Measurements from ENCODE around the gene SCAP. TPM values are rescaled to one million over a fixed set of nuclear protein-coding genes. Genes with fewer than 3 reads are reported as not detected.

The SCAP gene
- total RNA-seq, 1 experiment from 2014 or later = 60.6 TPM

Other genes starting within 250 kb of the SCAP start
- 9.1 and 12.2 TPM in 2 replicates for gene KIF9, start 193.1 kb downstream of the SCAP start, total RNA-seq (2014; rRNA removed; shearing (Covaris generic))
- 12.1 and 14.9 TPM in 2 replicates for gene KLHL18, start 193.0 kb downstream of the SCAP start, total RNA-seq (2014; rRNA removed; shearing (Covaris generic))
- 12.1 and 15.1 TPM in 2 replicates for gene PTPN23, start 94.9 kb downstream of the SCAP start, total RNA-seq (2014; rRNA removed; shearing (Covaris generic))
- gene ELP6, start 37.8 kb upstream of the SCAP start, total RNA-seq (2014; rRNA removed; shearing (Covaris generic)) = 31.0 and 31.5 TPM in 2 replicates
- 0.71 and 2.8 TPM in 2 replicates for gene CSPG5, start 102.9 kb upstream of the SCAP start, total RNA-seq (2014; rRNA removed; shearing (Covaris generic))